ENCODE measurements around the gene GCNT1.

DNA sequence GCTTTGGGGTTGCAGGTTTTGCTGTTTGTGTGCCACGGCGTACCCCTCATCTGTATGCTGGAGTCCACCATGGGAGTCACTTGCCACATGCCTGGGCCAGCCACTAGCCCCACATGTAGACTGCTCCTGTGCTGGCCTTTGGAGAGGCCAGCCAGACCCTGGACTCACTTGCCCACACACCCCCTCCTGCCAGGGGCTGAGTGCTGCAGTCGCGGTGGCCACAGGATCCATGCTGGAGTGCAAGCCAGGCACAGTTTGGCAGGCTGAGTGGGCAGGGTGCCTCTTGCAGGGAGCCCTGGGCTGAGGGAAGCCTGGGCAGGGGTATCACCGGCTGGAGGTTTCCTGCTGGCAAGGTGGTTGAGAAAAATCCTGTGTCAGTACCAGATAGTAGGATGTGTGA is 25.6 kb upstream of the GCNT1 start:
- TF ChIP-seq, protein P1, sequence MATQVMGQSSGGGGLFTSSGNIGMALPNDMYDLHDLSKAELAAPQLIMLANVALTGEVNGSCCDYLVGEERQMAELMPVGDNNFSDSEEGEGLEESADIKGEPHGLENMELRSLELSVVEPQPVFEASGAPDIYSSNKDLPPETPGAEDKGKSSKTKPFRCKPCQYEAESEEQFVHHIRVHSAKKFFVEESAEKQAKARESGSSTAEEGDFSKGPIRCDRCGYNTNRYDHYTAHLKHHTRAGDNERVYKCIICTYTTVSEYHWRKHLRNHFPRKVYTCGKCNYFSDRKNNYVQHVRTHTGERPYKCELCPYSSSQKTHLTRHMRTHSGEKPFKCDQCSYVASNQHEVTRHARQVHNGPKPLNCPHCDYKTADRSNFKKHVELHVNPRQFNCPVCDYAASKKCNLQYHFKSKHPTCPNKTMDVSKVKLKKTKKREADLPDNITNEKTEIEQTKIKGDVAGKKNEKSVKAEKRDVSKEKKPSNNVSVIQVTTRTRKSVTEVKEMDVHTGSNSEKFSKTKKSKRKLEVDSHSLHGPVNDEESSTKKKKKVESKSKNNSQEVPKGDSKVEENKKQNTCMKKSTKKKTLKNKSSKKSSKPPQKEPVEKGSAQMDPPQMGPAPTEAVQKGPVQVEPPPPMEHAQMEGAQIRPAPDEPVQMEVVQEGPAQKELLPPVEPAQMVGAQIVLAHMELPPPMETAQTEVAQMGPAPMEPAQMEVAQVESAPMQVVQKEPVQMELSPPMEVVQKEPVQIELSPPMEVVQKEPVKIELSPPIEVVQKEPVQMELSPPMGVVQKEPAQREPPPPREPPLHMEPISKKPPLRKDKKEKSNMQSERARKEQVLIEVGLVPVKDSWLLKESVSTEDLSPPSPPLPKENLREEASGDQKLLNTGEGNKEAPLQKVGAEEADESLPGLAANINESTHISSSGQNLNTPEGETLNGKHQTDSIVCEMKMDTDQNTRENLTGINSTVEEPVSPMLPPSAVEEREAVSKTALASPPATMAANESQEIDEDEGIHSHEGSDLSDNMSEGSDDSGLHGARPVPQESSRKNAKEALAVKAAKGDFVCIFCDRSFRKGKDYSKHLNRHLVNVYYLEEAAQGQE (IDR thresholded peaks at IDR 0.05; ENCODE audit: low read depth, low read length): no peak
- TF ChIP-seq CTCF (IDR thresholded peaks at IDR 0.05): no peak
- no peak for TF ChIP-seq RXRA (IDR thresholded peaks at IDR 0.05; ENCODE audit: borderline replicate concordance, low read depth)
- TF ChIP-seq ELF1 (IDR thresholded peaks at IDR 0.05): no peak
- no peak for TF ChIP-seq EP300 (IDR thresholded peaks at IDR 0.05; ENCODE audit: borderline replicate concordance in 1 of 2, low read depth in 1 of 2, low read length in 1 of 2)

Measured in SK-N-SH (cell line).